ENCODE data around the gene IFT88.

GRCh38 chr13:20728579-20729311, 161.8 kb downstream of the IFT88 start:
- no peak for TF ChIP-seq CTCF (IDR thresholded peaks at IDR 0.05; ENCODE audit: poor library complexity, severe bottlenecking)
- TF ChIP-seq REST (IDR thresholded peaks at IDR 0.05; ENCODE audit: borderline replicate concordance): no peak
- no peak for TF ChIP-seq EZH2 (IDR thresholded peaks at IDR 0.05; ENCODE audit: borderline replicate concordance, insufficient read depth, low read length, poor library complexity, severe bottlenecking)
- no peak for TF ChIP-seq POLR2AphosphoS5 (IDR thresholded peaks at IDR 0.05)
- TF ChIP-seq SMC3 (conservative IDR thresholded peaks at IDR 0.05; ENCODE audit: poor library complexity): no peak
- TF ChIP-seq TAF1 (IDR thresholded peaks at IDR 0.05; ENCODE audit: low read depth): no peak
